Peyer's patch (tissue), 4 donors: ENCODE data around the gene GNB5.

ENCODE experiments used
- POLR2A ChIP-seq, 2 donors: fragments of 450-650 bp; IDR thresholded peaks; one replicate each; pipeline ENCODE4 v1.5.1; 2017; ENCODE audit warnings: antibody characterized with exemption in 2 of 2, mild to moderate bottlenecking in 2 of 2, moderate library complexity in 2 of 2
- TF ChIP-seq, protein P1 (sequence below), 6 experiments: fragments of 450-650 bp in 4 of 6; fragments of 200-600 bp in 2 of 6; sonication (generic) in 1 of 6; IDR thresholded peaks; one replicate each; pipeline ENCODE4 v1.5.1; 2017 to 2019; ENCODE audit warnings: antibody characterized with exemption in 6 of 6, mild to moderate bottlenecking in 3 of 6, moderate library complexity in 1 of 6

DNA sequence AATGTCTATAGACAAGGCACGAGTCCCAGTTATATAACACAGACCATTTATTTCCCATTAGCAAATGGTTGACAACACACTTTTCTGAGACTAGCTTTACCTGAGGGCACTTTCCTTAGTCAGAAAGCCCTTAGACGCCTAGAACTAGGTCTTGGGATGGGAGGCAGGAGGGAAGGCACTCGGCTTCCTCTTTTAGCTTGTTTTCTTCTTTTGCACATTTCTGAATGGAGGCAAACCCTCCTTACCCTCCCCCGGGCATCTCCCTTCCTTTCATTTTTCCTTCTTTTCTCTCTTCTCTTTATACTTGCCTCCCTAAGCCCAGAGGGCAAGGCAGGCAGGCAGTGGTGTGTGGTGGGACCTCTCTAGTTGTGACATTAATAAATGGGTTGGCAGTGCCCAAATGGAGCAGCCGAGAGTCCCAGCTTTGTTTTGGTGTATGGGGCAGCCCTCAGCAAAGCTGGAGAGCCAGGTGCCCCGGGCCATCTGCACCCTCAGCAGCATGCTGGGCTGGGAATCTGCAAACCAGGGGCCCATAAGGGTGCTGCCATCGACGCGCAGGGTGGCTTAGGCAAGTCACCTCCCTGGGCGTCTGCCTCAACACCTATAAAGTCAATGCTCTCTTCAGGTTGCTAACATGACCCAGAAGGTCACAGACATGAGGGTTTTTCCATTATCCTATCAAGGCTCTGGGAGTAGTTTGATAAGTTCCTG lies 57.5 kb downstream of the GNB5 start:
- TF ChIP-seq, protein P1, sequence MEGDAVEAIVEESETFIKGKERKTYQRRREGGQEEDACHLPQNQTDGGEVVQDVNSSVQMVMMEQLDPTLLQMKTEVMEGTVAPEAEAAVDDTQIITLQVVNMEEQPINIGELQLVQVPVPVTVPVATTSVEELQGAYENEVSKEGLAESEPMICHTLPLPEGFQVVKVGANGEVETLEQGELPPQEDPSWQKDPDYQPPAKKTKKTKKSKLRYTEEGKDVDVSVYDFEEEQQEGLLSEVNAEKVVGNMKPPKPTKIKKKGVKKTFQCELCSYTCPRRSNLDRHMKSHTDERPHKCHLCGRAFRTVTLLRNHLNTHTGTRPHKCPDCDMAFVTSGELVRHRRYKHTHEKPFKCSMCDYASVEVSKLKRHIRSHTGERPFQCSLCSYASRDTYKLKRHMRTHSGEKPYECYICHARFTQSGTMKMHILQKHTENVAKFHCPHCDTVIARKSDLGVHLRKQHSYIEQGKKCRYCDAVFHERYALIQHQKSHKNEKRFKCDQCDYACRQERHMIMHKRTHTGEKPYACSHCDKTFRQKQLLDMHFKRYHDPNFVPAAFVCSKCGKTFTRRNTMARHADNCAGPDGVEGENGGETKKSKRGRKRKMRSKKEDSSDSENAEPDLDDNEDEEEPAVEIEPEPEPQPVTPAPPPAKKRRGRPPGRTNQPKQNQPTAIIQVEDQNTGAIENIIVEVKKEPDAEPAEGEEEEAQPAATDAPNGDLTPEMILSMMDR (IDR thresholded peaks at IDR 0.05), result no peak
- TF ChIP-seq POLR2A (IDR thresholded peaks at IDR 0.05), result no peak
